Liver (tissue), 9 donors: ENCODE data around the gene DDX17. TPM values are rescaled to one million over a fixed set of nuclear protein-coding genes. Genes with fewer than 3 reads are reported as not detected.
"Not testable (repeated sequence)": the region's sequence is repeated elsewhere in the genome, so short reads cannot be mapped to it uniquely, and the experiment has no call there.

Experiments
- DNase-seq: peaks from one replicate; pipeline ENCODE4 v3.0.0-alpha.2; 2017; ENCODE audit warnings: low spot score
- H3K27ac ChIP-seq, 2 donors: one replicate each; pipeline ENCODE4 v1.7.0; 2013; ENCODE audit warnings: inconsistent platforms in 2 of 2, low read length in 2 of 2, control low read depth in 1 of 2, low read depth in 1 of 2, mild to moderate bottlenecking in 1 of 2
- H3K27me3 ChIP-seq, 4 donors: one replicate each; pipeline versions ENCODE4 v1.6.1 to v1.7.0; 2013; ENCODE audit warnings: low read length in 3 of 4, inconsistent platforms in 1 of 4, mild to moderate bottlenecking in 1 of 4, moderate library complexity in 1 of 4; ENCODE audit not compliant: control insufficient read depth in 4 of 4, insufficient read depth in 4 of 4
- H3K36me3 ChIP-seq, 4 donors: one replicate each; pipeline versions ENCODE4 v1.6.1 to v1.7.0; 2013; ENCODE audit warnings: low read length in 3 of 4, mild to moderate bottlenecking in 3 of 4, low read depth in 1 of 4, moderate library complexity in 1 of 4; ENCODE audit not compliant: control insufficient read depth in 4 of 4, insufficient read depth in 3 of 4
- H3K4me1 ChIP-seq, 4 donors: one replicate each; pipeline versions ENCODE4 v1.6.1 to v1.7.0; 2013; ENCODE audit warnings: low read length in 3 of 4, mild to moderate bottlenecking in 3 of 4, moderate library complexity in 1 of 4; ENCODE audit not compliant: control insufficient read depth in 4 of 4, insufficient read depth in 4 of 4
- H3K4me3 ChIP-seq, 3 donors: one replicate each; pipeline versions ENCODE4 v1.6.1 to v1.7.0; 2013; ENCODE audit warnings: low read length in 3 of 3, control low read depth in 1 of 3, low read depth in 1 of 3, mild to moderate bottlenecking in 1 of 3
- H3K9ac ChIP-seq, 2 donors: one replicate each; pipeline ENCODE4 v1.7.0; 2013; ENCODE audit warnings: low read length in 2 of 2, mild to moderate bottlenecking in 2 of 2, moderate library complexity in 2 of 2, control low read depth in 1 of 2, low read depth in 1 of 2
- H3K9me3 ChIP-seq, 4 donors: one replicate each; pipeline versions ENCODE4 v1.6.1 to v1.7.0; 2013; ENCODE audit warnings: low read length in 3 of 4; ENCODE audit not compliant: control insufficient read depth in 4 of 4
- EGR1 ChIP-seq, 2 donors: IDR thresholded peaks; 2 replicates each; pipeline ENCODE4 v1.6.1; 2016 to 2018; ENCODE audit warnings: antibody characterized with exemption in 2 of 2, low read depth in 2 of 2
- FOXA1 ChIP-seq: IDR thresholded peaks from 2 replicates; pipeline ENCODE4 v1.6.1; 2016; ENCODE audit warnings: antibody characterized with exemption
- FOXA2 ChIP-seq: IDR thresholded peaks from 2 replicates; pipeline ENCODE4 v1.6.1; 2016; ENCODE audit warnings: antibody characterized with exemption
- HNF4A ChIP-seq, 2 donors: conservative IDR thresholded peaks; 2 replicates each; pipeline ENCODE4 v1.6.1; 2016; ENCODE audit warnings: antibody characterized with exemption in 2 of 2, mild to moderate bottlenecking in 2 of 2
- HNF4G ChIP-seq: IDR thresholded peaks from 2 replicates; pipeline ENCODE4 v1.6.1; 2016; ENCODE audit warnings: antibody characterized with exemption
- RAD21 ChIP-seq, 2 donors: IDR thresholded peaks; 2 replicates each; pipeline ENCODE4 v1.6.1; 2016; ENCODE audit warnings: antibody characterized with exemption in 2 of 2, mild to moderate bottlenecking in 2 of 2
- RXRA ChIP-seq, 2 donors: IDR thresholded peaks; 2 replicates each; pipeline ENCODE4 v1.6.1; 2017 to 2018; ENCODE audit warnings: antibody characterized with exemption in 2 of 2, mild to moderate bottlenecking in 1 of 2
- YY1 ChIP-seq: IDR thresholded peaks from 2 replicates; pipeline ENCODE4 v1.6.1; 2016; ENCODE audit warnings: antibody characterized with exemption, mild to moderate bottlenecking
- ZBTB33 ChIP-seq: IDR thresholded peaks from 2 replicates; pipeline ENCODE4 v1.6.1; 2016; ENCODE audit warnings: antibody characterized with exemption
- WGBS: extraction: QIAGEN DNeasy Blood & Tissue Kit; methylation state at CpG from one replicate; pipeline ENCODE4 v1.1.7; 2013; 5-methylcytosine and 5-hydroxymethylcytosine counted together
- polyA plus RNA-seq, 2 donors: library from polyadenylated mRNA; stranded (reverse) in 1 of 2; unstranded in 1 of 2; fragments of 200-250 nt in 1 of 2; fragments of >200 nt in 1 of 2; fragmentation: Nextera tagmentation in 1 of 2; extraction: Ambion mirVana in 1 of 2; gene quantifications; one replicate each; pipeline versions ENCODE4 v1.2.1 to v1.2.3, GENCODE V29; 2013 to 2015
- total RNA-seq, 2 donors: library from RNA; depleted of rRNA; stranded (reverse); fragments of >200 nt; gene quantifications; one replicate each; pipeline ENCODE4 v1.2.3, GENCODE V29; 2014
- donor health status: healthy.
- donor health status: healthy.
- donor health status: healthy.
- donor health status: healthy.
- donor health status: healthy.

DDX17 gene
- total and polyA plus RNA-seq, 4 donors, result 46.3 to 451 (median 173) TPM

- TF ChIP-seq HNF4A (conservative IDR thresholded peaks at IDR 0.05), result no peak
- H3K4me3 ChIP-seq, result no peak overlapping the region
- H3K27me3 ChIP-seq, result no peaks in the 10 kb centered on the region
- H3K36me3 ChIP-seq, result no peaks in the 10 kb centered on the region
- H3K27ac ChIP-seq, result no peak overlapping the region
- H3K9ac ChIP-seq, result no peak overlapping the region
- H3K4me1 ChIP-seq, result peaks cover 0 to 9% (median 5%) of the 10 kb centered on the region in 4 donors
- no peak for DNase-seq
- 94% methylated on average over 11 of the region's 11 CpGs for WGBS
- no peaks in the 10 kb centered on the region for H3K9me3 ChIP-seq
Observed at GRCh38 chr22:38471237-38471636, 34.9 kb downstream of the DDX17 start.

GRCh38 chr22:38470179-38470578 lies 35.9 kb downstream of the DDX17 start:
- not testable (repeated sequence) for H3K4me3 ChIP-seq, H3K9me3 ChIP-seq, H3K36me3 ChIP-seq, H3K27ac ChIP-seq, H3K9ac ChIP-seq, H3K4me1 ChIP-seq, DNase-seq, H3K27me3 ChIP-seq
- WGBS, result 97% methylated on average over 10 of the region's 10 CpGs

GRCh38 chr22:38469306-38469781 lies 36.8 kb downstream of the DDX17 start:
- H3K9me3 ChIP-seq, result no peaks in the 10 kb centered on the region
- no peak overlapping the region for H3K9ac ChIP-seq
- no peak for DNase-seq
- TF ChIP-seq FOXA2 (no peak), HNF4G (no peak), EGR1 (IDR thresholded peaks at IDR 0.05; ENCODE audit: low read depth in 2 of 2) (no peak), RXRA (IDR thresholded peaks at IDR 0.05) (no peak), FOXA1 (no peak)
- H3K4me1 ChIP-seq, result peaks cover 0 to 9% (median 5%) of the 10 kb centered on the region in 4 donors
- H3K27ac ChIP-seq, result no peak overlapping the region
- H3K36me3 ChIP-seq, result no peaks in the 10 kb centered on the region
- no peaks in the 10 kb centered on the region for H3K27me3 ChIP-seq
- WGBS, result 99% methylated on average over 6 of the region's 6 CpGs
- H3K4me3 ChIP-seq, result no peak overlapping the region

GRCh38 chr22:38468443-38469305 lies 37.4 kb downstream of the DDX17 start:
- peak overlapping the region in 2 of 3 donors; percentile 47 to 55 for H3K4me3 ChIP-seq
- WGBS, result 75% methylated on average over 28 of the region's 28 CpGs
- H3K27ac ChIP-seq, result no peak overlapping the region
- no peaks in the 10 kb centered on the region for H3K27me3 ChIP-seq
- H3K9me3 ChIP-seq, result no peaks in the 10 kb centered on the region
- TF ChIP-seq HNF4A (conservative IDR thresholded peaks at IDR 0.05) (no peak), EGR1 (IDR thresholded peaks at IDR 0.05; ENCODE audit: low read depth in 2 of 2) (no peak), FOXA1 (no peak), RXRA (IDR thresholded peaks at IDR 0.05) (no peak), RAD21 (IDR thresholded peaks at IDR 0.05) (no peak), YY1 (no peak), ZBTB33 (no peak)
- H3K9ac ChIP-seq, result no peak overlapping the region
- no peak for DNase-seq
- peaks cover 0 to 9% (median 5%) of the 10 kb centered on the region in 4 donors for H3K4me1 ChIP-seq
- no peaks in the 10 kb centered on the region for H3K36me3 ChIP-seq
